Measurements from ENCODE around the gene GFM1. TPM values are rescaled to one million over a fixed set of nuclear protein-coding genes. Genes with fewer than 3 reads are reported as not detected.

Gene GFM1
- total and polyA plus RNA-seq, 2 donors (not counting 3 experiments of a cell fraction or from before 2014, with no cell fraction given): 14.9 to 68.6 TPM

GRCh38 chr3:158652463-158652862 is 8.1 kb downstream of the GFM1 start:
- FAIRE-seq (no peak), DNase-seq (ENCODE audit: low read depth, low spot score) (no peak)
- no peak overlapping the region for H3K27ac ChIP-seq (ENCODE audit: insufficient read depth, low read depth, low read length)
- H4K20me1 ChIP-seq (replicated peaks; ENCODE audit: control insufficient read depth, extremely low read depth, insufficient read depth, low read length): no peaks in the 10 kb centered on the region
- peaks cover 23% of the 10 kb centered on the region for H3K4me1 ChIP-seq (ENCODE audit: control insufficient read depth, extremely low read depth, insufficient read depth, low read length)
- H2AFZ ChIP-seq (ENCODE audit: low read depth, low read length): no peak overlapping the region
- peaks cover 4 to 26% of the 10 kb centered on the region in 2 experiments for H3K36me3 ChIP-seq (ENCODE audit: control insufficient read depth in 2 of 2, extremely low read depth in 1 of 2, insufficient read depth in 2 of 2, low read length in 2 of 2)
- no peak overlapping the region for H3K9ac ChIP-seq (replicated peaks; ENCODE audit: extremely low read depth, insufficient read depth, low read length)
- H3K4me2 ChIP-seq (ENCODE audit: insufficient read depth, low read length): no peak overlapping the region
- ChIA-PET POLR2A (no interaction called here), CTCF (interaction anchor here (0.9 to 4.0 kb wide), 5 partner anchors 8 to 139 kb away, joined by 3 to 16 read pairs (median 10); partner anchors contain the start of gene GFM1)
- TF ChIP-seq JUN (IDR thresholded peaks at IDR 0.05; ENCODE audit: borderline replicate concordance, insufficient read depth, insufficient read length, low read depth): no peak
- TF ChIP-seq POLR2AphosphoS5 (IDR thresholded peaks at IDR 0.05; ENCODE audit: insufficient read depth, low read depth, low read length): no peak
- no peak for TF ChIP-seq FOS (IDR thresholded peaks at IDR 0.05; ENCODE audit: borderline replicate concordance, insufficient read depth, low read length)
- no peak for TF ChIP-seq EZH2 (IDR thresholded peaks at IDR 0.05; ENCODE audit: borderline replicate concordance, low read depth, low read length, severe bottlenecking)
- peaks cover 5% of the 10 kb centered on the region for H3K79me2 ChIP-seq (ENCODE audit: control insufficient read depth, insufficient read depth, low read length)
- no peak overlapping the region for H3K4me3 ChIP-seq (replicated peaks in 1 of 3; ENCODE audit: insufficient read depth in 1 of 3, low read depth in 1 of 3, low read length in 3 of 3)
- no peaks in the 10 kb centered on the region for H3K9me1 ChIP-seq (replicated peaks; ENCODE audit: control insufficient read depth, extremely low read depth, insufficient read depth, low read length)
- intact Hi-C loops (cut with micrococcal nuclease): loop anchor here (10.0 kb wide), 1 partner anchor 1112 kb away; no protein-coding TSS in a partner anchor
- dilution Hi-C loops (cut with MboI; ENCODE audit: extremely low pct_ligation_motif_present, low sequenced_read_pairs): no loop called here
- no TSS peak for BruUV-seq (replicated peaks)
- no peaks in the 10 kb centered on the region for H3K27me3 ChIP-seq (ENCODE audit: control insufficient read depth in 2 of 2, insufficient read depth in 2 of 2, low read length in 2 of 2)
- no peaks in the 10 kb centered on the region for H3K9me3 ChIP-seq (replicated peaks; ENCODE audit: control insufficient read depth, insufficient read depth, low read length)

GRCh38 chr3:158658889-158659288 is 14.6 kb downstream of the GFM1 start:
- H3K79me2 ChIP-seq (ENCODE audit: control insufficient read depth, insufficient read depth, low read length): peaks cover 6% of the 10 kb centered on the region
- no TSS peak for BruUV-seq (replicated peaks)
- H2AFZ ChIP-seq (ENCODE audit: low read depth, low read length): no peak overlapping the region
- H3K4me1 ChIP-seq (ENCODE audit: control insufficient read depth, extremely low read depth, insufficient read depth, low read length): peaks cover 28% of the 10 kb centered on the region
- peak overlapping the region; percentile 79 for H3K9ac ChIP-seq (replicated peaks; ENCODE audit: extremely low read depth, insufficient read depth, low read length)
- ChIA-PET POLR2A (interaction anchor here (1.3 to 1.4 kb wide), 2 partner anchors 14 to 54 kb away, joined by 4 to 5 read pairs; no protein-coding TSS in a partner anchor), CTCF (interaction anchor here (1.0 to 5.6 kb wide), 18 partner anchors 8 to 1126 kb away, joined by 3 to 247 read pairs (median 11); partner anchors contain the start of genes GFM1, LXN and MLF1)
- no peak overlapping the region for H3K4me2 ChIP-seq (ENCODE audit: insufficient read depth, low read length)
- dilution Hi-C loops (cut with MboI; ENCODE audit: extremely low pct_ligation_motif_present, low sequenced_read_pairs): no loop called here
- H3K4me3 ChIP-seq (replicated peaks in 1 of 3; ENCODE audit: insufficient read depth in 1 of 3, low read depth in 1 of 3, low read length in 3 of 3): no peak overlapping the region
- no peaks in the 10 kb centered on the region for H3K27me3 ChIP-seq (ENCODE audit: control insufficient read depth in 2 of 2, insufficient read depth in 2 of 2, low read length in 2 of 2)
- TF ChIP-seq MYC (IDR thresholded peaks at IDR 0.05; ENCODE audit: low read depth, low read length) (no peak), EZH2 (IDR thresholded peaks at IDR 0.05; ENCODE audit: borderline replicate concordance, low read depth, low read length, severe bottlenecking) (no peak), MAX (IDR thresholded peaks at IDR 0.05; ENCODE audit: insufficient read depth, insufficient read length) (no peak), POLR2A (IDR thresholded peaks at IDR 0.05; ENCODE audit: low read depth, low read length) (no peak), CTCF (IDR thresholded peaks at IDR 0.05; ENCODE audit: extremely low read depth in 1 of 2, insufficient read depth in 1 of 2, low read depth in 1 of 2, low read length in 2 of 2) (no peak), FOS (IDR thresholded peaks at IDR 0.05; ENCODE audit: borderline replicate concordance, insufficient read depth, low read length) (no peak), POLR2AphosphoS5 (IDR thresholded peaks at IDR 0.05; ENCODE audit: insufficient read depth, low read depth, low read length) (no peak), JUN (IDR thresholded peaks at IDR 0.05; ENCODE audit: borderline replicate concordance, insufficient read depth, insufficient read length, low read depth) (no peak), GATA2 (IDR thresholded peaks at IDR 0.05; ENCODE audit: insufficient read depth, insufficient read length, low read depth, low read length) (no peak)
- DNase-seq (ENCODE audit: low read depth, low spot score): no peak
- H3K9me3 ChIP-seq (replicated peaks; ENCODE audit: control insufficient read depth, insufficient read depth, low read length): no peaks in the 10 kb centered on the region
- H3K9me1 ChIP-seq (replicated peaks; ENCODE audit: control insufficient read depth, extremely low read depth, insufficient read depth, low read length): no peaks in the 10 kb centered on the region
- peak overlapping the region; percentile 95 for H3K27ac ChIP-seq (ENCODE audit: insufficient read depth, low read depth, low read length)
- no peaks in the 10 kb centered on the region for H4K20me1 ChIP-seq (replicated peaks; ENCODE audit: control insufficient read depth, extremely low read depth, insufficient read depth, low read length)
- no peak for FAIRE-seq
- intact Hi-C loops (cut with micrococcal nuclease): loop anchor here (1.0 to 10.0 kb wide), 5 partner anchors 13 to 1106 kb away; partner anchors contain the start of genes LXN and RARRES1
- peaks cover 9 to 39% of the 10 kb centered on the region in 2 experiments for H3K36me3 ChIP-seq (ENCODE audit: control insufficient read depth in 2 of 2, extremely low read depth in 1 of 2, insufficient read depth in 2 of 2, low read length in 2 of 2)

All from endothelial cell of umbilical vein (primary cell).